Erythroblast (primary cell): ENCODE data around the gene CACNA2D2.

Experiments used
- GATA1 ChIP-seq: IDR thresholded peaks from 2 replicates; pipeline ENCODE4 v1.6.1; 2011; ENCODE audit warnings: low read depth, mild to moderate bottlenecking, control low read depth, low read length, moderate library complexity
- POLR2A ChIP-seq: IDR thresholded peaks from 2 replicates; pipeline ENCODE4 v1.6.1; 2011; ENCODE audit warnings: mild to moderate bottlenecking, low read length

GRCh38 chr3:50323614-50324199 lies 179.7 kb downstream of the CACNA2D2 start:
- TF ChIP-seq POLR2A (no peak), GATA1 (no peak)
